ENCODE measurements around the gene SETDB1. TPM values are rescaled to one million over a fixed set of nuclear protein-coding genes. Genes with fewer than 3 reads are reported as not detected.
A peak's percentile ranks its signal among the peaks of the same experiment; 100 is the strongest.

Gene SETDB1
- total RNA-seq, 1 donor from 2014 or later, result 79.5 TPM

DNA sequence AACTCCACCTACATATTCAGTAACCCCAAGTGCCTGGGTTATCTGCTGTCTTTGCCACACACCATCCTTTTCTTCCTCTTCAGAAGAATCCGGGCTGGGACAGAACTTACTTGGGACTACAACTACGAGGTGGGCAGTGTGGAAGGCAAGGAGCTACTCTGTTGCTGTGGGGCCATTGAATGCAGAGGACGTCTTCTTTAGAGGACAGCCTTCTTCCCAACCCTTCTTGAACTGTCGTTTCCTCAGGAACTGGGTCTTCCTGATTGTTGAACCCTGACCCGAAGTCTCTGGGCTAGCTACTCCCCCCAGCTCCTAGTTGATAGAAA is 38.0 kb downstream of the SETDB1 start:
- Histone ChIP-seq H3K36me3 (peaks cover 2% of the 10 kb centered on the region), H4K20me1 (ENCODE audit: low read depth) (peaks cover 23% of the 10 kb centered on the region), H3K9me3 (ENCODE audit: low read depth) (no peaks in the 10 kb centered on the region), H3K27me3 (no peaks in the 10 kb centered on the region), H3F3A (ENCODE audit: low read depth) (peaks cover 17% of the 10 kb centered on the region), H3K4me1 (no peaks in the 10 kb centered on the region), H3K4me2 (no peak overlapping the region), H2AFZ (replicated peaks) (no peak overlapping the region), H3K4me3 (no peak overlapping the region), H3K9ac (no peak overlapping the region), H3K27ac (no peak overlapping the region), H3K79me2 (ENCODE audit: low read depth) (peaks cover 10% of the 10 kb centered on the region)
- TF ChIP-seq, protein P1, sequence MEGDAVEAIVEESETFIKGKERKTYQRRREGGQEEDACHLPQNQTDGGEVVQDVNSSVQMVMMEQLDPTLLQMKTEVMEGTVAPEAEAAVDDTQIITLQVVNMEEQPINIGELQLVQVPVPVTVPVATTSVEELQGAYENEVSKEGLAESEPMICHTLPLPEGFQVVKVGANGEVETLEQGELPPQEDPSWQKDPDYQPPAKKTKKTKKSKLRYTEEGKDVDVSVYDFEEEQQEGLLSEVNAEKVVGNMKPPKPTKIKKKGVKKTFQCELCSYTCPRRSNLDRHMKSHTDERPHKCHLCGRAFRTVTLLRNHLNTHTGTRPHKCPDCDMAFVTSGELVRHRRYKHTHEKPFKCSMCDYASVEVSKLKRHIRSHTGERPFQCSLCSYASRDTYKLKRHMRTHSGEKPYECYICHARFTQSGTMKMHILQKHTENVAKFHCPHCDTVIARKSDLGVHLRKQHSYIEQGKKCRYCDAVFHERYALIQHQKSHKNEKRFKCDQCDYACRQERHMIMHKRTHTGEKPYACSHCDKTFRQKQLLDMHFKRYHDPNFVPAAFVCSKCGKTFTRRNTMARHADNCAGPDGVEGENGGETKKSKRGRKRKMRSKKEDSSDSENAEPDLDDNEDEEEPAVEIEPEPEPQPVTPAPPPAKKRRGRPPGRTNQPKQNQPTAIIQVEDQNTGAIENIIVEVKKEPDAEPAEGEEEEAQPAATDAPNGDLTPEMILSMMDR (IDR thresholded peaks at IDR 0.05), result no peak
- TF ChIP-seq EZH2 (IDR thresholded peaks at IDR 0.05), result no peak
- TF ChIP-seq EZH2phosphoT487 (IDR thresholded peaks at IDR 0.05), result no peak
- Mint-ChIP-seq H3K36me3 (peaks cover 69% of the 10 kb centered on the region), H3K9me3 (no peaks in the 10 kb centered on the region), H3K4me3 (no peak overlapping the region), H3K27ac (no peak overlapping the region), H3K27me3 (ENCODE audit: insufficient read depth, low read depth) (peaks cover 3% of the 10 kb centered on the region), H3K4me1 (no peaks in the 10 kb centered on the region)
- no peak for DNase-seq (ENCODE audit: low spot score)

DNA sequence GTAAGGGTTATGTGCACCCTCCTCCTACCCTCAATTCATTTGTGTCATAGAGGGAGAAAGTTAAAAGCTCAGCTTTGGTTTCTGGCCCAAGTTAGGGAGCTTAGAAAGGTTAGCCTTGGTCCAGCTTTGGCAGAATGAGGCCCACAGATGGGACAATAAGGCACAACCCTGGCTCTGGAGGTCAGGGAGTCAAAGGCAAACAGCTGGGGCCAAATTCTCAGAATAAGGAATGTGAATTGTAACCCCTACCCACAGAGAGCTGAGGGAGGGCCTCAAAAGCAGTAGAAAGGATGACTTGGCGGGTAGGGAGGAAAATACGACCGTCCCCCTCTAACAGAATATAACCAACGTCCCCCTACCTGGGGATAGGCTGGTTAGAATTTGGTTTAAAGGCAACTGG is 39.4 kb downstream of the SETDB1 start:
- H3K4me1 Mint-ChIP-seq, result peaks cover 5% of the 10 kb centered on the region
- H3K4me1 ChIP-seq, result peaks cover 2% of the 10 kb centered on the region
- H3K27ac ChIP-seq, result peak overlapping the region; percentile 46
- H3K36me3 Mint-ChIP-seq, result peaks cover 59% of the 10 kb centered on the region
- H3K4me2 ChIP-seq, result no peak overlapping the region
- no peaks in the 10 kb centered on the region for H3K27me3 ChIP-seq
- no peak for TF ChIP-seq EZH2 (IDR thresholded peaks at IDR 0.05)
- TF ChIP-seq, protein P1 (IDR thresholded peaks at IDR 0.05), result no peak
- no peak for TF ChIP-seq EZH2phosphoT487 (IDR thresholded peaks at IDR 0.05)
- H3K9ac ChIP-seq, result no peak overlapping the region
- no peak overlapping the region for H3K4me3 ChIP-seq
- H3K9me3 ChIP-seq (ENCODE audit: low read depth), result no peaks in the 10 kb centered on the region
- H2AFZ ChIP-seq (replicated peaks), result no peak overlapping the region
- H3K27ac Mint-ChIP-seq, result no peak overlapping the region
- H3K36me3 ChIP-seq, result no peaks in the 10 kb centered on the region
- peaks cover 38% of the 10 kb centered on the region for H4K20me1 ChIP-seq (ENCODE audit: low read depth)
- no peak overlapping the region for H3K4me3 Mint-ChIP-seq
- H3K79me2 ChIP-seq (ENCODE audit: low read depth), result peaks cover 24% of the 10 kb centered on the region
- no peak for DNase-seq (ENCODE audit: low spot score)
- H3K27me3 Mint-ChIP-seq (ENCODE audit: insufficient read depth, low read depth), result peaks cover 3% of the 10 kb centered on the region
- H3F3A ChIP-seq (ENCODE audit: low read depth), result peaks cover 17% of the 10 kb centered on the region
- no peaks in the 10 kb centered on the region for H3K9me3 Mint-ChIP-seq

DNA sequence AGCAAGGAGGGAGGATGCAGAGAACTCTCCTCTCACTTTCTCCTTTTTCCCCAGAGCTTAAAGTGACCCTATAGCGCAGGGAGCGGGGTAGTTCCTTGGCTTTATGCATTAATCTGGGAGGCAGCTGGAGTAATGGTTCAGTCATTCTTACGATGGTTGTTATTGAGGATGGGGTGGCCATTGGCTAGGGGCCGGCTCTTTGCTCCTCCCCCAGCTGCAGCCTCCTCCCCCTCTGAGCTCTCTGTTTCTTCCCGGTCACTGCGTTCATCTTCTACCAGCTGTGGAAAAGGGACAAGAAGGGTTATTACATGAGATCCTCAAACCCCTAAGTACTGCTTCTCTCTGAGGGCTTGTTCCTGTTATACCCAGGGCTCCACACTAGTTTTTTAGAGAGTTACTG is 39.8 kb downstream of the SETDB1 start:
- Histone ChIP-seq H3F3A (ENCODE audit: low read depth) (peaks cover 17% of the 10 kb centered on the region), H3K9ac (no peak overlapping the region), H3K36me3 (no peaks in the 10 kb centered on the region), H3K4me3 (no peak overlapping the region), H2AFZ (replicated peaks) (no peak overlapping the region), H3K9me3 (ENCODE audit: low read depth) (no peaks in the 10 kb centered on the region), H3K27ac (peak overlapping the region; percentile 46), H3K79me2 (ENCODE audit: low read depth) (peaks cover 28% of the 10 kb centered on the region), H4K20me1 (ENCODE audit: low read depth) (peaks cover 42% of the 10 kb centered on the region), H3K27me3 (no peaks in the 10 kb centered on the region), H3K4me1 (peaks cover 6% of the 10 kb centered on the region), H3K4me2 (no peak overlapping the region)
- peaks cover 3% of the 10 kb centered on the region for H3K27me3 Mint-ChIP-seq (ENCODE audit: insufficient read depth, low read depth)
- H3K36me3 Mint-ChIP-seq, result peaks cover 58% of the 10 kb centered on the region
- H3K4me3 Mint-ChIP-seq, result no peak overlapping the region
- H3K4me1 Mint-ChIP-seq, result peaks cover 9% of the 10 kb centered on the region
- no peak overlapping the region for H3K27ac Mint-ChIP-seq
- no peak for TF ChIP-seq EZH2phosphoT487 (IDR thresholded peaks at IDR 0.05)
- TF ChIP-seq, protein P1 (IDR thresholded peaks at IDR 0.05), result no peak
- no peak for TF ChIP-seq EZH2 (IDR thresholded peaks at IDR 0.05)
- no peak for DNase-seq (ENCODE audit: low spot score)
- no peaks in the 10 kb centered on the region for H3K9me3 Mint-ChIP-seq

Data from neural progenitor cell (in vitro differentiated cells).